K562 (cell line): Measurements from ENCODE around the gene ACSL3. TPM values are rescaled to one million over a fixed set of nuclear protein-coding genes. Genes with fewer than 3 reads are reported as not detected.

Experiments
- ARID1B ChIP-seq: fragments of 450-650 bp; IDR thresholded peaks from 2 replicates; pipeline ENCODE4 v1.6.1; 2016; ENCODE audit warnings: antibody characterized with exemption, mild to moderate bottlenecking, inconsistent platforms
- ARID3A ChIP-seq: IDR thresholded peaks from 2 replicates; pipeline ENCODE4 v1.6.1; 2012; ENCODE audit warnings: low read depth, low read length, improper control_type of control experiment, borderline replicate concordance
- ARNT ChIP-seq, 2 experiments: fragments of 450-650 bp; IDR thresholded peaks; 2 replicates each; pipeline ENCODE4 v1.6.1; 2016; ENCODE audit warnings: mild to moderate bottlenecking in 1 of 2
- BRD9 ChIP-seq: fragments of 450-650 bp; IDR thresholded peaks from 2 replicates; pipeline ENCODE4 v1.6.1; 2018; ENCODE audit warnings: low read depth; ENCODE audit not compliant: partially characterized antibody
- CSDE1 ChIP-seq, 2 experiments: fragments of 450-650 bp; IDR thresholded peaks; 2 replicates each; pipeline ENCODE4 v1.6.1; 2016; ENCODE audit warnings: mild to moderate bottlenecking in 1 of 2
- FOXP4 ChIP-seq: sonication (generic); formaldehyde crosslinking; IDR thresholded peaks from 2 replicates; pipeline ENCODE4 v1.8.0; 2022; ENCODE audit warnings: mild to moderate bottlenecking, missing genetic modification reagents, borderline replicate concordance
- HDAC1 ChIP-seq, 2 experiments: fragments of 450-650 bp; IDR thresholded peaks; 2 replicates each; pipeline ENCODE4 v1.6.1; 2016 to 2017; ENCODE audit warnings: inconsistent platforms in 1 of 2, mild to moderate bottlenecking in 1 of 2, moderate library complexity in 1 of 2
- HMBOX1 ChIP-seq: sonication (generic); IDR thresholded peaks from 2 replicates; pipeline ENCODE4 v1.6.1; 2016
- NFE2 ChIP-seq: IDR thresholded peaks from 2 replicates; pipeline ENCODE4 v1.6.1; 2014; ENCODE audit warnings: antibody characterized with exemption, low read depth
- SIN3A ChIP-seq, 2 experiments: fragments of 150-350 bp in 1 of 2; IDR thresholded peaks; 2 replicates each; pipeline ENCODE4 v1.6.1; 2011 to 2016; ENCODE audit warnings: borderline replicate concordance in 2 of 2, low read depth in 2 of 2, low read length in 2 of 2, mild to moderate bottlenecking in 2 of 2, moderate library complexity in 2 of 2; ENCODE audit not compliant: control insufficient read depth in 1 of 2
- SMAD4 ChIP-seq: fragments of 250-450 bp; sonication (Bioruptor Pico); conservative IDR thresholded peaks from 2 replicates; pipeline ENCODE4 v1.8.0; 2021; ENCODE audit warnings: inconsistent platforms, mild to moderate bottlenecking, moderate library complexity
- SMARCA4 ChIP-seq: fragments of 450-650 bp; IDR thresholded peaks from 2 replicates; pipeline ENCODE4 v1.6.1; 2016
- SOX6 ChIP-seq: fragments of 450-650 bp; IDR thresholded peaks from 2 replicates; pipeline ENCODE4 v1.6.1; 2014; ENCODE audit warnings: mild to moderate bottlenecking
- TCFL5 ChIP-seq: fragments of 250-450 bp; sonication (Bioruptor Pico); conservative IDR thresholded peaks from 2 replicates; pipeline ENCODE4 v1.6.1; 2021; ENCODE audit warnings: mild to moderate bottlenecking, moderate library complexity, matching md5 sums
- TOE1 ChIP-seq, 2 experiments: fragments of 450-650 bp in 1 of 2; sonication (generic) in 1 of 2; formaldehyde crosslinking in 1 of 2; IDR thresholded peaks; 2 replicates each; pipeline versions ENCODE4 v1.7.1 to v1.8.0; 2016 to 2022; ENCODE audit warnings: borderline replicate concordance in 2 of 2, mild to moderate bottlenecking in 2 of 2, antibody characterized with exemption in 1 of 2, inconsistent platforms in 1 of 2, low read depth in 1 of 2, missing genetic modification reagents in 1 of 2, moderate library complexity in 1 of 2
- TSC22D4 ChIP-seq: fragments of 450-650 bp; IDR thresholded peaks from 2 replicates; pipeline ENCODE4 v1.6.1; 2016; ENCODE audit warnings: missing genetic modification characterization, missing biosample characterization, control low read depth
- XRCC3 ChIP-seq: fragments of 450-650 bp; IDR thresholded peaks from 2 replicates; pipeline ENCODE4 v1.6.1; 2017; ENCODE audit warnings: mild to moderate bottlenecking, moderate library complexity
- ZNF449 ChIP-seq: fragments of 250-450 bp; sonication (Bioruptor Pico); IDR thresholded peaks from 2 replicates; pipeline ENCODE4 v1.8.0; 2022; ENCODE audit warnings: moderate library complexity, mild to moderate bottlenecking, inconsistent platforms
- ZNF511 ChIP-seq: sonication (generic); formaldehyde crosslinking; IDR thresholded peaks from 2 replicates; pipeline ENCODE4 v1.8.0; 2022; ENCODE audit warnings: mild to moderate bottlenecking, missing genetic modification reagents
- ZNF778 ChIP-seq: fragments of 450-650 bp; formaldehyde crosslinking; IDR thresholded peaks from 2 replicates; pipeline ENCODE4 v1.4.0; 2020; ENCODE audit warnings: mild to moderate bottlenecking, moderate library complexity
- polyA plus RNA-seq, 8 experiments: library from polyadenylated mRNA; depleted of rRNA in 4 of 8; stranded (reverse) in 5 of 8; unstranded in 3 of 8; fragments of >200 nt; fragmentation: Nextera tagmentation in 2 of 8; fragmentation: Illumina TruSeq in 1 of 8; extraction: Ambion mirVana in 2 of 8; extraction: Trizol in 1 of 8; gene quantifications; 2 replicates each; pipeline versions ENCODE4 v1.2.1 to v1.2.3, GENCODE V29; 2011 to 2014; ENCODE audit warnings: inconsistent platforms in 1 of 8, missing spikeins in 1 of 8
- total RNA-seq, 7 experiments: library from RNA; depleted of rRNA in 6 of 7; stranded (reverse); fragments of >200 nt in 6 of 7; fragmentation: Illumina TruSeq in 2 of 7; extraction: Trizol in 2 of 7; gene quantifications; 2 replicates each; pipeline versions ENCODE4 v1.2.1 to v1.2.3, GENCODE V29; 2011 to 2021; ENCODE audit warnings: low replicate concordance in 1 of 7

The ACSL3 gene
- total and polyA plus RNA-seq, 9 of the 15 experiments (the other 6 are each of a cell fraction or from before 2014, with no cell fraction given) = 21.3 to 123 (median 85.2) TPM

- peak; percentile 99 for TF ChIP-seq HMBOX1
- TF ChIP-seq TOE1 (IDR thresholded peaks at IDR 0.05; ENCODE audit: borderline replicate concordance) = 0 out of 2 replicates have a peak, but pooled peaks have one; percentile 68
- TF ChIP-seq TOE1 (CRISPR knock-in tag; IDR thresholded peaks at IDR 0.05; ENCODE audit: borderline replicate concordance, low read depth) = no peak
- peak; percentile 85 for TF ChIP-seq BRD9
- TF ChIP-seq ARID3A = peak; percentile 37; the same call in 1 of the 2 replicates
- no peak for TF ChIP-seq CSDE1 (IDR thresholded peaks at IDR 0.05)
- no peak for TF ChIP-seq XRCC3
- no peak for TF ChIP-seq FOXP4 (CRISPR knock-in tag)
- peak in 1 of 2 experiments; percentile 50; a peak in 1 of 4 replicates for TF ChIP-seq HDAC1 (IDR thresholded peaks at IDR 0.05)
- no peak for TF ChIP-seq TCFL5
- no peak for TF ChIP-seq ZNF511 (CRISPR knock-in tag)
- TF ChIP-seq ARID1B = peak; percentile 80
- 0 out of 2 replicates have a peak, but pooled peaks have one; percentile 15 for TF ChIP-seq NFE2
- peak; percentile 76 for TF ChIP-seq SMARCA4
- TF ChIP-seq ARNT (IDR thresholded peaks at IDR 0.05) = 0 out of 4 replicates have a peak, but pooled peaks of 1 of the 2 experiments have one; percentile 34
- no peak for TF ChIP-seq SMAD4 (CRISPR knock-in tag)
- no peak for TF ChIP-seq ZNF778 (CRISPR knock-in tag)
- TF ChIP-seq ZNF449 (CRISPR knock-in tag) = no peak
- TF ChIP-seq SIN3A (IDR thresholded peaks at IDR 0.05; ENCODE audit: borderline replicate concordance in 2 of 2, control insufficient read depth in 1 of 2, low read depth in 2 of 2, low read length in 2 of 2) = no peak
- no peak for TF ChIP-seq TSC22D4 (tag)
- peak; percentile 25; the same call in 1 of the 2 replicates for TF ChIP-seq SOX6
Measured at GRCh38 chr2:222919841-222920526, 59.1 kb downstream of the ACSL3 start (continued).
